ENCODE measurements around the gene ZNF385D.

DNA sequence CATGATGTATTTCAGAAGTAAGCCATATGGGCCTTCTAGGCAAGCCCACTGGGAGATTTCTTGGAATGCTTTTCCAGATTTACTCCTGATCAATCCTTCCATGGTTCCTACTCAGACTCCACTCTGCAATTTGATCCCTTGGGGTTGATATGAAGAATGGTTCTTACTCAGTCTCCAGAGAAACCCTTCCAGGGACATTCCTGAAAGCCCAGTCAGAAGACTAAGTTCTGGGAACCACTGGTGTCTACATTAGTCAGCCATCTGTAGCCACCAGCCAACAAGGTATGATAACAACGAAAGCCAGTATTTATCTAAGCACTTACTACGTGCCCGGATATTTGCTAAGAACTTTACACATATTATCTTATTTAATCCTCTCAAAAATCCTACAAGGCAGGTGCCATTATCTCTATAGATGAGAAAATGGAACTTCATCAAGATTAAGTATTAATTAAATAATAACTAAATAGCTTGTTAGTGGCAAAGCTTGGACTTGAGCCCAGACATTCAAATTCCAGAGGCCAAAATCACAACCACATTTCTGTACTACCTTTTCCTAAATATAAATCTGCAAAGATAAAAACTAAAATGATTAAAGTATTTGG, 32.7 kb downstream of the ZNF385D start:
- TF ChIP-seq SIN3A (IDR thresholded peaks at IDR 0.05; ENCODE audit: borderline replicate concordance, low read depth, low read length) (no peak), KAT7 (CRISPR knock-in tag; IDR thresholded peaks at IDR 0.05; ENCODE audit: borderline replicate concordance) (no peak), RNF2 (conservative IDR thresholded peaks at IDR 0.05; ENCODE audit: low read depth) (no peak), MEIS1 (CRISPR knock-in tag; IDR thresholded peaks at IDR 0.05; ENCODE audit: borderline replicate concordance) (no peak), THAP11 (CRISPR knock-in tag; IDR thresholded peaks at IDR 0.05) (no peak), NPAS2 (CRISPR knock-in tag; IDR thresholded peaks at IDR 0.05; ENCODE audit: borderline replicate concordance) (no peak)
- TF ChIP-seq, protein P1, sequence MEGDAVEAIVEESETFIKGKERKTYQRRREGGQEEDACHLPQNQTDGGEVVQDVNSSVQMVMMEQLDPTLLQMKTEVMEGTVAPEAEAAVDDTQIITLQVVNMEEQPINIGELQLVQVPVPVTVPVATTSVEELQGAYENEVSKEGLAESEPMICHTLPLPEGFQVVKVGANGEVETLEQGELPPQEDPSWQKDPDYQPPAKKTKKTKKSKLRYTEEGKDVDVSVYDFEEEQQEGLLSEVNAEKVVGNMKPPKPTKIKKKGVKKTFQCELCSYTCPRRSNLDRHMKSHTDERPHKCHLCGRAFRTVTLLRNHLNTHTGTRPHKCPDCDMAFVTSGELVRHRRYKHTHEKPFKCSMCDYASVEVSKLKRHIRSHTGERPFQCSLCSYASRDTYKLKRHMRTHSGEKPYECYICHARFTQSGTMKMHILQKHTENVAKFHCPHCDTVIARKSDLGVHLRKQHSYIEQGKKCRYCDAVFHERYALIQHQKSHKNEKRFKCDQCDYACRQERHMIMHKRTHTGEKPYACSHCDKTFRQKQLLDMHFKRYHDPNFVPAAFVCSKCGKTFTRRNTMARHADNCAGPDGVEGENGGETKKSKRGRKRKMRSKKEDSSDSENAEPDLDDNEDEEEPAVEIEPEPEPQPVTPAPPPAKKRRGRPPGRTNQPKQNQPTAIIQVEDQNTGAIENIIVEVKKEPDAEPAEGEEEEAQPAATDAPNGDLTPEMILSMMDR (CRISPR knock-in tag; IDR thresholded peaks at IDR 0.05): no peak
- TF ChIP-seq, protein P2, sequence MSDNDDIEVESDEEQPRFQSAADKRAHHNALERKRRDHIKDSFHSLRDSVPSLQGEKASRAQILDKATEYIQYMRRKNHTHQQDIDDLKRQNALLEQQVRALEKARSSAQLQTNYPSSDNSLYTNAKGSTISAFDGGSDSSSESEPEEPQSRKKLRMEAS (IDR thresholded peaks at IDR 0.05): no peak

Measured in HepG2 (cell line).